DLD1 (cell line): Measurements from ENCODE around the gene SLC23A1.
"Not testable (repeated sequence)": the region's sequence is repeated elsewhere in the genome, so short reads cannot be mapped to it uniquely, and the experiment has no call there.

ENCODE experiments used
- in situ Hi-C: cut with HindIII; loops from 2 replicates; pipeline ENCODE4 v1.10.0; 2017; ENCODE audit warnings: low sequenced_read_pairs

Gene SLC23A1

GRCh38 chr5:139376364-139376763 lies 6.7 kb downstream of the SLC23A1 start:
- in situ Hi-C loops = no loop called here

- in situ Hi-C loops = no loop called here
Observed at GRCh38 chr5:139374909-139375308, 8.2 kb downstream of the SLC23A1 start.

DNA sequence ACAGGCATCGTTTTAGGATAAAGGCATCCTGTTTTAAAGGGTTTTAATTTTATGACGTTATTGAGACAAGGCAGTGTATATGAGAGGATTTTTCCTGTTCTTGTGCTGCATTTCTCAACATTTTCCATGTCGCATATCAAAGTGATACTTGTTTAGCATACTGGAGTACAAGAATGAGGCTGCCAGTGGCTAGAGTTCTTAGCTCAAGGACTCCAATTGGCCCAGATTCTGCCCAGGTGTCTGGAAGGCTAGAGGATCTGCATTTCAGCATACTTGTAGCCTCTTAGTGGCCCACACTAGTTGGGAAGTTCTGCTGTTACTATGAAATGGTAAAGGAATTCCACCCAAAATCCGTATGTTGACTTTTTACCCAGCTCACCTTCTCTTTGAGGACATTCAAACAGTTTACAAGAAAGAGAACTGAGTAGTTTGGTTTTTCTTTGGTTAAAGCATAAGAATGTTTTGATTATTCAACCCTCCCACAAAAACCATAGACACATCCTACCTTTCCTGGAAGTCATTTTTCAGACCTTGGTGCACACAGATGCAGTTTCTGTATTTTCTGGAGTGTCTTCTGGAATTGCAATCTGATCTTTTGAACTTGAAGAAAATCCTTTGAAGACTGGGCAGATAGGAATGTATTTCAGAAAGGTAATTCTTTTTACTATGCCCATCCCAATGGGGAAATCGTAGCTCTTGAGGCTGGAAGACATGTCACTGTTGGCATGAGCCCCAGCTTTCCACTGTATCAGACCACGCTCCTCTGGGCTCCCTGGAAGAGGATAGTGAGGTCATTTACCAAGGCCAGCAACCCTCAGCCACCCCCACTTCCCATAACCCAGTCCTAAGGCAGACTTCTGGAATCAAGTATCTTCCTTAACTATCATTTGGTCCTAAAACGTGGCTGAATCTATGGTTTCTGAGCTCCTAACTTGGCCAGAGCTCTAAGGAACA lies 11.3 kb downstream of the SLC23A1 start:
- in situ Hi-C loops = no loop called here

GRCh38 chr5:139369181-139369580 lies 13.9 kb downstream of the SLC23A1 start:
- in situ Hi-C loops = no loop called here

- in situ Hi-C loops = no loop called here
Observed at GRCh38 chr5:139368613-139369012, 14.5 kb downstream of the SLC23A1 start.

DNA sequence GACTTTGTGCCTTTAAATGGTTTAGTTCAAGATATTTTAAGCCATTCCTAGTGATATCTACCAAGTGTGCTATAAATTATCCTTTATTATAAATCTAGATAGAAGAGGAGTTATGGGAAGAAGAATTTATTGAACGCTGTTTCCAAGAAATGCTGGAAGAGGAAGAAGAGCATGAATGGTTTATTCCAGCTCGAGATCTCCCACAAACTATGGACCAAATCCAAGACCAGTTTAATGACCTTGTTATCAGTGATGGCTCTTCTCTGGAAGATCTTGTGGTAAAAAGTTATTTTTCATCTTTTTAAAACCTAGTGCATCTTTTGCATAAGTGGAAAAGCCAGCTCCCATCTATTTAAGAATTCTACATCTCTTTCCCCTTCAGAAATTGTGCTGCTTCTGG lies 18.6 kb downstream of the SLC23A1 start:
- in situ Hi-C loops = no loop called here

GRCh38 chr5:139363937-139364336 lies 19.2 kb downstream of the SLC23A1 start:
- in situ Hi-C loops = no loop called here

- in situ Hi-C loops = no loop called here
Observed at GRCh38 chr5:139361835-139362429, 21.2 kb downstream of the SLC23A1 start.

DNA sequence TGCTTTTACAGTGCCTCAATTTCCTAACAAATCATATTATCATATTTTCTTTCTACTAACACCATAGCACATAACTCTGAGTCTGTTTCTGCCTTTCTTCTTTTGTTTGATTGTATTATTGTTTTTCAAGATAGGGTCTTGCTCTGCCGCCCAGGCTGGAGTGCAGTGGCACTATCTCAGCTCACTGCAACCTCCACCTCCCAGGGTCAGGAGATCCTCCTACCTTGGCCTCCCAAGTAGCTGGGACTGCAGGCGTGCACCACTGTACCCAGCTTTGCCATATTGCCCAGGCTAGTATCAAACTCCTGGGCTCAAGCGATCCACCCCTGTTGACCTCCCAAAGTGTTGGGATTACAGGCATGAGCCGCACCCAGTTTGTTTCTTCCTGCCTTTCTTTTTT lies 22.7 kb downstream of the SLC23A1 start:
- in situ Hi-C loops = no loop called here

- in situ Hi-C loops = no loop called here
Observed at GRCh38 chr5:139358064-139358463, 25.0 kb downstream of the SLC23A1 start.

GRCh38 chr5:139355900-139356299 lies 27.2 kb downstream of the SLC23A1 start:
- in situ Hi-C loops = not testable (repeated sequence)

DNA sequence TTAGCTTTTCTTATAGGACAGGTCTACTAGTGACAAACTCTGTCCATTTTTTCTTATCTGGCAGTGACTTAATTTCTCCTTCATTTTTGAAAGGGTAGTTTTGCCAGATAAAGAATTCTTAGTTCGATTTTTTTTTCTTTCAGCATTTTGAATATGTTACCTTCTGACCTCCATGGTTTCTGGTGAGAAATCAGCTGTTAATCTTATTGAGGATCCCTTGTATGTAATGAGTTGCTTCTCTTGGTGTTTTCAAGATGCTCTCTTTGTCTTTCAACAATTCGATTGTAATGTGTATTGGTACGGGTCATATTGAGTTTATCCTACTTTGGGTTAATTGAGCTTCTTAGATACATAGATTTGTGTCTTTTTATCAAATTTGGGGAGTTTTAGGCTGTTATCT lies 28.9 kb downstream of the SLC23A1 start:
- in situ Hi-C loops = no loop called here

DNA sequence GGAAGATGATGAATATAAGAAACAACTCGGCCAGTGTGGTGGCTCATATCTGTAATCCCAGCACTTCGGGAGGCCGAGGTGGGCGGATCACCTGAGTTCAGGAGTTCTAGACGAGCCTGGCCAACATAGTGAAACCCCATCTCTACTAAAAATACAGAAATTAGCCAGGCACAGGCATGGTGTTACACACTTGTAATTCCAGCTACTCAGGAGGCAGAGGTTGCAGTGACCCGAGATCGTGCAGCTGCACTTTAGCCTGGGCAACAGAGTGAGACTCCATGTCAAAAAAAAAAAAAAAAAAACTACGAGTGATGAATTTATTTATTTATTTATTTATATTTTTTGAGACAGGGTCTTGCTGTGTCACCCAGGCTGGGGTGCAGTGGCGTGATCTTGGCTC lies 35.2 kb downstream of the SLC23A1 start:
- in situ Hi-C loops = not testable (repeated sequence)

GRCh38 chr5:139345442-139345841 lies 37.7 kb downstream of the SLC23A1 start:
- in situ Hi-C loops = not testable (repeated sequence)

GRCh38 chr5:139344177-139344576 lies 38.9 kb downstream of the SLC23A1 start:
- in situ Hi-C loops = no loop called here

DNA sequence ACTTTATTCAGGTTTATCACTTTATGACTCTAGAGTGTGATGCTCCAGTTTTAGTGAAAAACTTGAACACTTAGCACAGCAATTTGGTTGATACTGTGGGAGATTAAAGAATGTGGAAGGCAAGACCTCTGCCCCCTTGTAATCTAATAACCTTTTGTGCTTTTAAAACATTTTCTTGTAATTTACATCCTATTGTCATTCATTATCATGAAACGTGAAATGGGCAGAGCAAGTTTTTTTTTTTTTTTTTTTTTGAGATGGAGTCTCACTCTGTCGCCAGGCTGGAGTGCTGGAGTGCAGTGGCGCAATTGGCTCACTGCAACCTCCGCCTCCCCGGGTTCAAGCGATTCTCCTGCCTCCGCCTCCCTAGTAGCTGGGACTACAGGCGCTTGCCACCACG lies 39.6 kb downstream of the SLC23A1 start:
- in situ Hi-C loops = no loop called here

GRCh38 chr5:139342423-139342723 lies 40.7 kb downstream of the SLC23A1 start:
- in situ Hi-C loops = no loop called here

DNA sequence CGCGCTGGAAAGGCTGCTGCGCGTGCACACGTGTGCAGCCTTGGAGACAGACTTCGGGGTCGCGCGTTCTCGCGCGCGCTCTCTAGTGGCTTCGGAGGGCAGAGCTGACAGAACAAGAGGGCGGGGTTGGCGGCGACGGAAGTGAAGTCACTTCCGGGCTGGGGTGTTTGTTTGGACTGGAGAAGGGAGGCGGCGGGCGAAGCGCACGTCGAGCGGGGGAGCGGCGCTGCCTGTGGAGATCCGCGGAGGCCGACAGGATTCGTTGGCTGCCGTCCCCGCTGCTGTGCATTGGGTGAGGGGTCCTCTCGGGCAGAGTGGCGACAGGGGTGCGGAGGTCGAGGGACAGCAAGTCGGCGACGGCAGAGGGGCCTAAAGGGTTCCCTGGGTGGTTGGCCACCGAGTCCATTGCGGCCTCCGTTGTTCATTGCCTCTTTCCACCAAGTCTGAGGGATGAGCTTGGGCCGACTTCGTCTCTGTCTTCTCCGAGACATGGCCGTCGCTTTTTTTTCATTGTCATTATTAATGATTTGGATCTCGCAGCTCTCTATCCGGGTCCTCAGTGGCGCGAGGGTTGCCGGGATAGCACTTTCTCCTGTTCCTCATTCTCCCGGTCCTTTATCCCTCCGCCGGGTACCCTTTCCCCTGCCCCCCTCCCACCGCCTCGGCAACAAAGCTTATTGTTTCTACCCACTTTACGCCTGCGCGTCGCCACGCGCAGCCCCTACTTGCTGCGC lies 41.2 kb downstream of the SLC23A1 start, which contains the start of gene PAIP2:
PAIP2 (plus strand) TSS at position 166 of the 734 bp plus-strand sequence. CDS start 21,931 bp downstream, outside the sequence.
- in situ Hi-C loops = no loop called here

DNA sequence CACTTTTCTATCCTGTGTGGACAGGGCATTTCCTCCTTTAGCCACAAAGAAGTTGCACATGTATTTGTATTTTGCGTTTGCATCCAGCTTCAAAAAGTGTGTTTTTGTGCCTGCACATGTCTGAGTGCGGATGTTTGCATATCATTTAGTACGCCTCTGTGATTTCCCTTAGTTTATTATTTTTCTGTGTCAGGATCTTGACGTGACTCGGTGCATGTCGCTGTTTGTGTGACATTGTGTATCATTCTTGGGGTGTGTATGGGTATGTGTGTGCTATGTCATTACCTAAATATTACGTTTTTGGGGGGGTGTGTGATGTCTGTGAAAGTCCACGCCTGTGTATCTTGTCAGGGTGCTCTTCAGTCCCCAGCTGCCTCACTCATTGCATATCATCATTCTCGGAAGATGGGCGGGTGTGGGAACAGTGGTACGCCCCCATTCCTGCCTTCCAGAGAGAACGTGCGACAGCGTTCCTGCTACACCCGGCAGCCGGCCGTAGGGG lies 41.9 kb downstream of the SLC23A1 start:
- in situ Hi-C loops = no loop called here

GRCh38 chr5:139340051-139340450 lies 43.0 kb downstream of the SLC23A1 start:
- in situ Hi-C loops = no loop called here

DNA sequence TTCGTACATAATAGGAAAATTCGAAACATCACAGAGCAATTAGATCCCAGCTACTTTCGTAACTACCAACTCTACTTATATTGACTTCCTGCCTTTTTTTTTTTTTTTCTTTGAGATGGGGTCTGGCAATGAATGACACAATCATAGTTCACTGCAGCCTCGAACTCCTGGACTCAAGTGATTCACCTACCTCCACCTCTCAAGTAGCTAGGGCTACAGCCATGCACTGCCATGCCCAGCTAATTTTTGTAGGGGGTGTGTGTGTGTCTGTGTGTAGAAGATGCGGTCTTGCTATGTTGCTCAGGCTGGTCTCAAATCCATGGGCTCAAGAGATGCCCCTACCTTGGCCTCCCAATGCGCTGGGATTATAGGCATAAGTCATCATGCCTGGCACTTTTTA lies 47.3 kb downstream of the SLC23A1 start:
- in situ Hi-C loops = no loop called here
